ENCODE results near the gene PSMC1. TPM values are rescaled to one million over a fixed set of nuclear protein-coding genes. Genes with fewer than 3 reads are reported as not detected.

PSMC1 gene
- polyA plus RNA-seq, 1 of the 3 experiments (the other 2 are of a cell fraction) = 102 TPM

DNA sequence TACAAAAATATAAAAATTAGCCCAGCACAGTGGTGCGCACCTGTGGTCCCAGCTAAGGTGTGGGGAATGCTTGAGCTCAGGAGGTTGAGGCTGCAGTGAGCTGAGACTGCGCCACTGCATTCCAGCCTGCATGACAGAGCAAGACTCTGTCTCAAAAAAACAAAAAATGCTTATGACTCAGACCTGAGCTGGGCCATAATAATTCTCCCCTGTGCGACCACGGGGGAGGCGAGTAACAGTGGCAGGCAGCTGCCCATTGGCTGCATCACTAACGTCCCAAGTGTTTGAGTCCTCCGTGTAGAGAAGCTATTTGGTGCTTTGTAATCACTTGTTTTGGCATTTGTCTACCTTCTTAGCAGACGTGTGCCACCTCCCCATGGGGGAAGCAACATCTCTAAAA is 24.9 kb downstream of the PSMC1 start:
- no peak overlapping the region for H3K9ac ChIP-seq
- no peak for DNase-seq
- no peaks in the 10 kb centered on the region for H4K20me1 ChIP-seq (ENCODE audit: insufficient read depth)
- POLR2A ChIA-PET = no interaction called here
- 0 out of 4 replicates have a peak overlapping the region, but pooled peaks of 1 of the 2 experiments have one; percentile 7 for H3K4me3 ChIP-seq (ENCODE audit: low read depth in 2 of 2, low read length in 1 of 2)
- peak overlapping the region; percentile 60 for H3K4me2 ChIP-seq
- H3F3A ChIP-seq (replicated peaks; ENCODE audit: insufficient read depth) = peaks cover 9% of the 10 kb centered on the region
- H3K36me3 ChIP-seq (replicated peaks in 1 of 2; ENCODE audit: control insufficient read depth in 1 of 2, insufficient read depth in 2 of 2, low read length in 1 of 2) = peaks cover 11 to 17% of the 10 kb centered on the region in 2 experiments
- H3K79me2 ChIP-seq (ENCODE audit: insufficient read depth) = no peaks in the 10 kb centered on the region
- H3K27ac ChIP-seq (ENCODE audit: low read depth in 2 of 2, low read length in 1 of 2) = peak overlapping the region in 1 of 2 experiments; percentile 60; a peak in 2 of 4 replicates
- CTCF ChIA-PET = interaction anchor here (1.3 kb wide), 1 partner anchor 8 kb away, joined by 3 read pairs; no protein-coding TSS in a partner anchor
- no peaks in the 10 kb centered on the region for H3K9me3 ChIP-seq
- H3K9me2 ChIP-seq = no peaks in the 10 kb centered on the region
- no peak overlapping the region for H2AFZ ChIP-seq (ENCODE audit: low read depth)
- no peak for TF ChIP-seq GABPA (IDR thresholded peaks at IDR 0.05; ENCODE audit: low read depth)
- TF ChIP-seq EZH2phosphoT487 (IDR thresholded peaks at IDR 0.05; ENCODE audit: borderline replicate concordance, low read depth) = no peak
- no peak for TF ChIP-seq TEAD4 (IDR thresholded peaks at IDR 0.05; ENCODE audit: borderline replicate concordance, insufficient read depth)
- TF ChIP-seq, protein P1, sequence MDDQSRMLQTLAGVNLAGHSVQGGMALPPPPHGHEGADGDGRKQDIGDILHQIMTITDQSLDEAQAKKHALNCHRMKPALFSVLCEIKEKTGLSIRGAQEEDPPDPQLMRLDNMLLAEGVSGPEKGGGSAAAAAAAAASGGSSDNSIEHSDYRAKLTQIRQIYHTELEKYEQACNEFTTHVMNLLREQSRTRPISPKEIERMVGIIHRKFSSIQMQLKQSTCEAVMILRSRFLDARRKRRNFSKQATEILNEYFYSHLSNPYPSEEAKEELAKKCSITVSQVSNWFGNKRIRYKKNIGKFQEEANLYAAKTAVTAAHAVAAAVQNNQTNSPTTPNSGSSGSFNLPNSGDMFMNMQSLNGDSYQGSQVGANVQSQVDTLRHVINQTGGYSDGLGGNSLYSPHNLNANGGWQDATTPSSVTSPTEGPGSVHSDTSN (IDR thresholded peaks at IDR 0.05) = peak; percentile 44; the same call in 1 of the 2 replicates
- peak; percentile 54; the same call in 1 of the 2 replicates for TF ChIP-seq FOSL2 (IDR thresholded peaks at IDR 0.05; ENCODE audit: borderline replicate concordance, low read depth)
- 0 out of 2 replicates have a peak, but pooled peaks have one; percentile 25 for TF ChIP-seq TCF12 (IDR thresholded peaks at IDR 0.05)
- peak; percentile 25; the same call in 1 of the 2 replicates for TF ChIP-seq JUND (IDR thresholded peaks at IDR 0.05)
- WGBS (ENCODE audit: low lambda C conversion rate) = 47% methylated on average over 8 of the region's 8 CpGs
- H3K27me3 ChIP-seq (ENCODE audit: insufficient read depth) = no peaks in the 10 kb centered on the region
- peaks cover 0 to 11% of the 10 kb centered on the region in 2 experiments; a peak in 1 of 4 replicates for H3K4me1 ChIP-seq (ENCODE audit: control insufficient read depth in 1 of 2, insufficient read depth in 2 of 2, low read depth in 1 of 2, low read length in 1 of 2)

DNA sequence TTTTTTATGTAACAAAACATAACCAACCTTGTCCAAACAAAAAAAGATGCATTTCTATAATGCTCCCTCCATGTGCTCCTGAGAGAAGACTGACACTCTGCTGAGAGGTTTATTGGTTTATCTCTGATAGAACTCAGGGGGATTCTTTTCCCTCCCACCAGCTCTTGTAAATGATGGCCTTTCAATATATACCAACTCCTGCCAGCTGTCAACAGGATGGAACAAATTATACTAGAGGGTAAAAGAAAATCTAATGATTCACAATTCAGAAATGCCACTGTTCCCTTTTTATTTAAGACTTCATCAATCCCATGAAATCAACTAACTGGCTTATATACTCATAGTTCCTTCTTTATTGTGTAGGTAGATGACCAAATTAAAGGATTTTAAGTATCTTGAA is 25.4 kb downstream of the PSMC1 start:
- Histone ChIP-seq H3K36me3 (replicated peaks in 1 of 2; ENCODE audit: control insufficient read depth in 1 of 2, insufficient read depth in 2 of 2, low read length in 1 of 2) (peaks cover 11 to 17% of the 10 kb centered on the region in 2 experiments), H3K4me3 (ENCODE audit: low read depth in 2 of 2, low read length in 1 of 2) (0 out of 4 replicates have a peak overlapping the region, but pooled peaks of 1 of the 2 experiments have one; percentile 7), H3K4me1 (ENCODE audit: control insufficient read depth in 1 of 2, insufficient read depth in 2 of 2, low read depth in 1 of 2, low read length in 1 of 2) (peaks cover 0 to 11% of the 10 kb centered on the region in 2 experiments; a peak in 1 of 4 replicates), H3K27ac (ENCODE audit: low read depth in 2 of 2, low read length in 1 of 2) (peak overlapping the region in 1 of 2 experiments; percentile 60; a peak in 2 of 4 replicates), H2AFZ (ENCODE audit: low read depth) (no peak overlapping the region), H3K9ac (no peak overlapping the region), H3F3A (replicated peaks; ENCODE audit: insufficient read depth) (peaks cover 9% of the 10 kb centered on the region), H3K9me2 (no peaks in the 10 kb centered on the region), H3K9me3 (no peaks in the 10 kb centered on the region), H3K4me2 (peak overlapping the region; percentile 60), H3K79me2 (ENCODE audit: insufficient read depth) (no peaks in the 10 kb centered on the region), H3K27me3 (ENCODE audit: insufficient read depth) (no peaks in the 10 kb centered on the region), H4K20me1 (ENCODE audit: insufficient read depth) (no peaks in the 10 kb centered on the region)
- no peak for DNase-seq
- CTCF ChIA-PET = interaction anchor here (1.3 kb wide), 1 partner anchor 9 kb away, joined by 3 read pairs; no protein-coding TSS in a partner anchor
- POLR2A ChIA-PET = no interaction called here
- TF ChIP-seq MXI1 (IDR thresholded peaks at IDR 0.05; ENCODE audit: low read depth, low read length) (no peak), TCF12 (IDR thresholded peaks at IDR 0.05) (0 out of 2 replicates have a peak, but pooled peaks have one; percentile 14)

DNA sequence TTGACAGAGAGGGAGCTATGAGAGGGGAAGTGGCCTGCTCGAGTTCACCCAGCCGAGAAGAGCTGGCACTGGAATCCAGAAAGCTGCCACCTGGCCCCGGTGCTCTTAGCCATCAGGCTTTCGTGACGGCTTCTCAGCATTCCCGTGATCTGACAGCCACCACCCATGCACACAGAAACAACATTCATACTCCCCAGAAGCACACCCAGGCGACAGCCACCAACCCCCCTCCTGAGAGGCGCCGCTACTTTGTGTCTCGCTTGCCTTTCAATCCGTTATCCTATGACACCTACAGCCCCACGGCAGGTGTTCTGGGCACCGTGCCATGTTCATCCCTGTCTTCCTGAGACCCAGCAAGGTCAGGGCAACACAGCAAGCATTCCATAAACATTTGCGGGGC is 31.4 kb downstream of the PSMC1 start:
- ChIA-PET POLR2A (no interaction called here), CTCF (interaction anchor here (3.9 kb wide), 1 partner anchor 13 kb away, joined by 12 read pairs; no protein-coding TSS in a partner anchor)
- 94% methylated on average over 10 of the region's 14 CpGs for WGBS (ENCODE audit: low lambda C conversion rate)

More for the DNA sequence above, 31.4 kb downstream of the PSMC1 start:
- DNase-seq = no peak
- Histone ChIP-seq H3K79me2 (ENCODE audit: insufficient read depth) (no peaks in the 10 kb centered on the region), H2AFZ (ENCODE audit: low read depth) (no peak overlapping the region), H3K27me3 (ENCODE audit: insufficient read depth) (no peaks in the 10 kb centered on the region), H3K9ac (no peak overlapping the region), H3K9me3 (no peaks in the 10 kb centered on the region), H3F3A (replicated peaks; ENCODE audit: insufficient read depth) (no peaks in the 10 kb centered on the region), H3K4me3 (ENCODE audit: low read depth in 2 of 2, low read length in 1 of 2) (no peak overlapping the region), H3K27ac (ENCODE audit: low read depth in 2 of 2, low read length in 1 of 2) (no peak overlapping the region), H3K4me1 (ENCODE audit: control insufficient read depth in 1 of 2, insufficient read depth in 2 of 2, low read depth in 1 of 2, low read length in 1 of 2) (peaks cover 0 to 9% of the 10 kb centered on the region in 2 experiments; a peak in 1 of 4 replicates), H4K20me1 (ENCODE audit: insufficient read depth) (no peaks in the 10 kb centered on the region), H3K4me2 (no peak overlapping the region), H3K36me3 (replicated peaks in 1 of 2; ENCODE audit: control insufficient read depth in 1 of 2, insufficient read depth in 2 of 2, low read length in 1 of 2) (peaks cover 39 to 50% of the 10 kb centered on the region in 2 experiments), H3K9me2 (no peaks in the 10 kb centered on the region)
- no peak for TF ChIP-seq JUND (IDR thresholded peaks at IDR 0.05)
- TF ChIP-seq YY1 (IDR thresholded peaks at IDR 0.05; ENCODE audit: low read depth) = no peak
- no peak for TF ChIP-seq MEF2A (IDR thresholded peaks at IDR 0.05; ENCODE audit: borderline replicate concordance, low read depth)
- TF ChIP-seq TAF1 (IDR thresholded peaks at IDR 0.05; ENCODE audit: borderline replicate concordance, low read depth, low read length) = no peak
- TF ChIP-seq, protein P2, sequence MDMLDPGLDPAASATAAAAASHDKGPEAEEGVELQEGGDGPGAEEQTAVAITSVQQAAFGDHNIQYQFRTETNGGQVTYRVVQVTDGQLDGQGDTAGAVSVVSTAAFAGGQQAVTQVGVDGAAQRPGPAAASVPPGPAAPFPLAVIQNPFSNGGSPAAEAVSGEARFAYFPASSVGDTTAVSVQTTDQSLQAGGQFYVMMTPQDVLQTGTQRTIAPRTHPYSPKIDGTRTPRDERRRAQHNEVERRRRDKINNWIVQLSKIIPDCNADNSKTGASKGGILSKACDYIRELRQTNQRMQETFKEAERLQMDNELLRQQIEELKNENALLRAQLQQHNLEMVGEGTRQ (IDR thresholded peaks at IDR 0.05; ENCODE audit: borderline replicate concordance, low read depth, low read length) = no peak
